ENCODE measurements around the gene MISP3. TPM values are rescaled to one million over a fixed set of nuclear protein-coding genes. Genes with fewer than 3 reads are reported as not detected.

MISP3 gene
- total RNA-seq, 1 donor from 2014 or later = 0.26 TPM

- Histone ChIP-seq H3K27me3 (ENCODE audit: control insufficient read depth, insufficient read depth, low read length) (peaks cover 6% of the 10 kb centered on the region), H3K36me3 (ENCODE audit: control insufficient read depth, insufficient read depth, low read length) (no peaks in the 10 kb centered on the region), H3K4me3 (ENCODE audit: low read depth, low read length) (no peak overlapping the region)
- DNase-seq (ENCODE audit: low read depth) (no peak), FAIRE-seq (no peak)
- no peak for TF ChIP-seq CTCF (IDR thresholded peaks at IDR 0.05; ENCODE audit: insufficient read depth, low read length, severe bottlenecking)
These were observed 16.4 kb upstream of the MISP3 start for GRCh38 chr19:14056069-14056666.

DNA sequence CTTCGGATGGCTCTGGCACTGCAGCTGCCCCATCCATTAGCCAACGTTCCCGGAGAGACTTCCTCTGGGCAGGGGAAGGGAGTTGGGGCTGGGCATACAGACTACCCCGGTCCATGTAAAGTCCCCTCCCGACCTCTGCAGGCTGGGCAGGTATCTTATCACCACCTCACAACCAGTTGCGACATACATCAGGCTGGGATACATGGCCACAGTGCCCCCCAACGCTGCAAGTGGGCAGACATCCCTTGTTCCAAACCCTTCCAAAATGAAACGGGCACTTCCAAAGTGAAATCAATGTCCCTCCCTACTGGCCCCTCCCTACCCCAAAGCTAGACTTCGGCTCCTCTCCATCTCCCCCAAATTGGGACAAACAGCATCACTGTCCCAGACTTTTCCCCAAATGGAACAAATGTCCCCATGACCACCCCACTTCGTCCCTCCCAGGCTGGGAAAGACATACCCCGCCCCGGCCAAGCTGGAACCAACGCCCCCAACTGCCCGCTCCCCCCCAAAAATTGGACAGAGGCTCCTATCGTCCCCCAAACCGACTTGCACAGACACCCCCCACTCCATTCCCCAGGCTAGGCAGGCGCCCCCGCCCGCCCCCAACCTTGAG, 15.7 kb upstream of the MISP3 start:
- FAIRE-seq (no peak), DNase-seq (ENCODE audit: low read depth) (no peak)
- no peak overlapping the region for H3K4me3 ChIP-seq (ENCODE audit: low read depth, low read length)
- TF ChIP-seq CTCF (IDR thresholded peaks at IDR 0.05; ENCODE audit: insufficient read depth, low read length, severe bottlenecking) = no peak
- H3K27me3 ChIP-seq (ENCODE audit: control insufficient read depth, insufficient read depth, low read length) = peaks cover 7% of the 10 kb centered on the region
- no peaks in the 10 kb centered on the region for H3K36me3 ChIP-seq (ENCODE audit: control insufficient read depth, insufficient read depth, low read length)

DNA sequence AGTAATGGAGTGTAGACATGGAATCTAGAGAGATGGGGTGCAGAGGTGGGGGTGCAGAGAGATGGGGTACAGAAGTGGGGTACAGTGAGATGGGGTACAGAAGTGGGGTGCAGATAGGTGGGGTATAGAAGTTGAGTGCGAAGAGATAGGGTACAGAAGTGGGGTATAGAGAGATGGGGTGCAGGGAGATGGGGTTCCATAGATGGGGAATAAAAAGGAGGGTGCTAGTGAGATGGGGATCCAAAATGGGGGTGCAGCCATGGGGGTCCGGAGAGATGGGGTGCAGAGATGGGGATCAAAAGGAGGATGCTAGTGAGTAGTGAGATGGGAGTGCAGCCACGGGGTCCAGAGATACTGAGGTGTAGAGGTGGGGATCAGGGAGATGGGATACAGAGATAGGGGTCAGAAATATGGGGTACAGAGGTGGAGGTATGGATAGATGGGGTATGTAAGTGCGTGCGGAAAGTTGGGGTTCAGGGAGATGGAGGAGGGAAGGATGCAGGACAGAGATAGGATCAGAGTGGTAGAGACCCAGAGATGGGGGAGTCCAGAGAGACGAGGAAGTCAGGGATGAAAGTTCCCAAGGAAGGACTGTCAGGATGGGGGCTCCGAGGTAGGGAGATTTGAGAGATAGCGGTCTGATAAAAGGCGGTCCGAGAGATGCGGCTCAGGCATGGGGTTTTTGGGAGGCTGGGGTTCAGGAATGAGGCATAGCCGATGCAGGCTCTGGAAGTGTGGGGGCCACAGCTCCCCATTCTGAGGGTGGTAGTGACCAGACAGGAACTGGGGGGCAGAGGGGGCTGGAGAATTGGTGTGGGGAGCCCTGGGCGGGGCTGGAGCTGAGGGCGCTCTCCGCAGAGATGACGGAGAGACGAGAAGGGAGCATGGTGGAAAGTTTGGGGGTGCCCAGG, 14.1 kb upstream of the MISP3 start:
- Histone ChIP-seq H3K36me3 (ENCODE audit: control insufficient read depth, insufficient read depth, low read length) (no peaks in the 10 kb centered on the region), H3K4me3 (ENCODE audit: low read depth, low read length) (no peak overlapping the region), H3K27me3 (ENCODE audit: control insufficient read depth, insufficient read depth, low read length) (peaks cover 7% of the 10 kb centered on the region)
- no peak for TF ChIP-seq CTCF (IDR thresholded peaks at IDR 0.05; ENCODE audit: insufficient read depth, low read length, severe bottlenecking)
- no peak for DNase-seq (ENCODE audit: low read depth)
- no peak for FAIRE-seq

DNA sequence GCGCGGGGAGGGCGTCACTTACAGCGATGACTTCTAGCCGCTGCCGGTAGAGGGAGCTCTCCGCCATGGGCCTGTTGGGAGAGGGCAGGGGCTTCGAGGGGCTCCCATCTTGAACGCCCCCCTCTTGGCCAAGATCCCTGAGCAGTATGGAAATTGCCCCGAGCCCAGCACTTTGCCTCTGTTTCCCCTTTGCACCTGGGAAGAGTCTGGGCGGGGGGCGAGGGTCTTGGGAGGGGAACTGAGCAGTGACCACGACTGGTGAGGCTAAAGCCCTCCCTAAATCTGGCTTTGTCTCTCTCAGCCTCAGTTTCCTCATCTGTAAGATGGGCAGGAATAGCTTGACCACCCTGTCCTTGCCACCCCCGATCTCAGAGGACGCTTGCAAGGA, 13.5 kb upstream of the MISP3 start:
- TF ChIP-seq CTCF (IDR thresholded peaks at IDR 0.05; ENCODE audit: insufficient read depth, low read length, severe bottlenecking) = peak; percentile 88
- Histone ChIP-seq H3K36me3 (ENCODE audit: control insufficient read depth, insufficient read depth, low read length) (no peaks in the 10 kb centered on the region), H3K4me3 (ENCODE audit: low read depth, low read length) (no peak overlapping the region), H3K27me3 (ENCODE audit: control insufficient read depth, insufficient read depth, low read length) (peaks cover 7% of the 10 kb centered on the region)
- DNase-seq (ENCODE audit: low read depth) = no peak
- no peak for FAIRE-seq

GRCh38 chr19:14059652-14060155, 12.9 kb upstream of the MISP3 start:
- no peak for FAIRE-seq
- no peak for DNase-seq (ENCODE audit: low read depth)
- peaks cover 7% of the 10 kb centered on the region for H3K27me3 ChIP-seq (ENCODE audit: control insufficient read depth, insufficient read depth, low read length)
- no peak overlapping the region for H3K4me3 ChIP-seq (ENCODE audit: low read depth, low read length)
- no peak for TF ChIP-seq CTCF (IDR thresholded peaks at IDR 0.05; ENCODE audit: insufficient read depth, low read length, severe bottlenecking)
- H3K36me3 ChIP-seq (ENCODE audit: control insufficient read depth, insufficient read depth, low read length) = no peaks in the 10 kb centered on the region

Data from bronchial epithelial cell (primary cell).